GM18499 (cell line): ENCODE measurements around the gene JMY.

Experiments used
- ATAC-seq: cut with Tn5 transposase; IDR thresholded peaks from one replicate; pipeline ENCODE4 v1.9.1; 2021; ENCODE audit warnings: moderate number of reproducible peaks; ENCODE audit not compliant: insufficient read depth, unreplicated experiment

The JMY gene

GRCh38 chr5:79235634-79236361, at the start of gene JMY:
Gene JMY, plus strand, starts transcription at chr5:79236131. Its CDS starts 520 bp downstream, at chr5:79236651.
- no peak for ATAC-seq

GRCh38 chr5:79186455-79186854, 49.5 kb upstream of the JMY start:
- no peak for ATAC-seq

- no peak for ATAC-seq
Measured at GRCh38 chr5:79189439-79190234, 46.3 kb upstream of the JMY start.

GRCh38 chr5:79190235-79190529, 45.7 kb upstream of the JMY start:
- no peak for ATAC-seq

- no peak for ATAC-seq
Measured at GRCh38 chr5:79191457-79191856, 44.5 kb upstream of the JMY start.

GRCh38 chr5:79193643-79194042, 42.3 kb upstream of the JMY start:
- no peak for ATAC-seq

- no peak for ATAC-seq
Measured at GRCh38 chr5:79200573-79201183, 35.3 kb upstream of the JMY start.

GRCh38 chr5:79201206-79201605, 34.7 kb upstream of the JMY start:
- ATAC-seq, result no peak

GRCh38 chr5:79202076-79202475, 33.9 kb upstream of the JMY start:
- no peak for ATAC-seq

GRCh38 chr5:79205965-79206364, 30.0 kb upstream of the JMY start:
- ATAC-seq, result no peak

GRCh38 chr5:79206541-79206940, 29.4 kb upstream of the JMY start:
- no peak for ATAC-seq

GRCh38 chr5:79209505-79209904, 26.4 kb upstream of the JMY start:
- no peak for ATAC-seq

GRCh38 chr5:79224286-79224984, 11.5 kb upstream of the JMY start:
- no peak for ATAC-seq

- no peak for ATAC-seq
Measured at GRCh38 chr5:79225026-79225425, 10.9 kb upstream of the JMY start.

GRCh38 chr5:79225441-79225840, 10.5 kb upstream of the JMY start:
- ATAC-seq, result no peak

GRCh38 chr5:79227484-79228025, 8.4 kb upstream of the JMY start:
- no peak for ATAC-seq

- ATAC-seq, result peak; percentile 62
Measured at GRCh38 chr5:79229357-79230174, 6.4 kb upstream of the JMY start.

- no peak for ATAC-seq
Measured at GRCh38 chr5:79235261-79235633, 684 bp upstream of the JMY start.

- no peak for ATAC-seq
Measured at GRCh38 chr5:79236362-79236969, 535 bp downstream of the JMY start.
